ENCODE measurements around the gene KCTD20.

DNA sequence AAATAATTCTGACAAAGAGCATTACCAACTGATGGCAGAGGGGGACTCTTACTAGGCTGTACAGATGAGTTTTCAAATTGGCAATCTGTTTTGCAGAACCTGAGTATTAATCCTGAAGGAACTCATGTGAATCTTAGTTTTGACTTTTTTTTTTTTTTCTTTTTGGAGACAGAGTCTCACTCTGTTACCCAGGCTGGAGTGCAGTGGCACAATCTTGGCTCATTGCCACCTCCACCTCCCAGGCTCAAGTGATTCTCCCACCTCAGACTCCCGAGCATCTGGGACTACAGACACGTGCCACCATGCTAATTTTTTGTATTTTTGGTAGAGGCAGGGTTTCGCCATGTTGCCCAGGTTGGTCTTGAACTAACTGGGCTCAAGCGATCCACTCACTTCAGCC is 49.3 kb downstream of the KCTD20 start:
- TF ChIP-seq POLR2A (IDR thresholded peaks at IDR 0.05; ENCODE audit: low read depth, low read length) (no peak; the same call in 1 of the 2 replicates), POLR2AphosphoS5 (IDR thresholded peaks at IDR 0.05; ENCODE audit: low read depth, low read length) (no peak), PAX5 (IDR thresholded peaks at IDR 0.05; ENCODE audit: insufficient read depth, low read length, severe bottlenecking) (no peak), TAF1 (IDR thresholded peaks at IDR 0.05; ENCODE audit: low read depth, low read length) (no peak), POU2F2 (IDR thresholded peaks at IDR 0.05; ENCODE audit: low read depth, low read length) (no peak), SPI1 (IDR thresholded peaks at IDR 0.05; ENCODE audit: low read depth, low read length) (no peak)
